Endothelial cell of umbilical vein (primary cell): Measurements from ENCODE around the gene NAXE. TPM values are rescaled to one million over a fixed set of nuclear protein-coding genes. Genes with fewer than 3 reads are reported as not detected.

Experiments
- BruUV-seq: library from RNA; stranded (reverse); fragments of 400-500 nt; replicated peaks from 2 replicates; lab custom pipeline; 2021; lab: Mats Ljungman, UMichigan
- CTCF ChIA-PET: fragments of 300-600, 350-600 bp; sonication (Branson Sonifier 250); formaldehyde crosslinking; loops from one replicate; lab custom pipeline; 2021; ENCODE audit warnings: antibody characterized with exemption, inconsistent platforms; lab: Charles Lee
- POLR2A ChIA-PET: fragments of 300-600, 350-600 bp; sonication (Branson Sonifier 250); formaldehyde crosslinking; loops from one replicate; lab custom pipeline; 2021; ENCODE audit warnings: antibody characterized with exemption, inconsistent platforms; lab: Charles Lee
- DNase-seq: peaks from one replicate; pipeline ENCODE4 v3.0.0-alpha.2; 2011; ENCODE audit warnings: low read depth, low spot score
- FAIRE-seq: peaks from 2 replicates; lab custom pipeline; 2011; peaks lifted over from hg19 to GRCh38; lab: Jason Lieb, UNC
- H2AFZ ChIP-seq: 2 replicates; pipeline ENCODE4 v1.6.0; 2012; ENCODE audit warnings: low read depth, low read length, control low read depth, inconsistent platforms
- H3K27ac ChIP-seq: 2 replicates; pipeline ENCODE4 v1.5.1; 2011; ENCODE audit warnings: low read depth, mild to moderate bottlenecking, control low read depth, low read length, moderate library complexity; ENCODE audit not compliant: insufficient read depth
- H3K27me3 ChIP-seq, 2 experiments: 2 replicates each; pipeline versions ENCODE4 v1.6.0 to v1.6.1; 2011; ENCODE audit warnings: low read length in 2 of 2, mixed read lengths in 1 of 2; ENCODE audit not compliant: control insufficient read depth in 2 of 2, insufficient read depth in 2 of 2
- H3K36me3 ChIP-seq, 2 experiments: 2 replicates in 1 of 2; 3 replicates in 1 of 2; pipeline ENCODE4 v1.5.1; 2011; ENCODE audit warnings: low read length in 2 of 2, mild to moderate bottlenecking in 1 of 2, moderate library complexity in 1 of 2; ENCODE audit not compliant: control insufficient read depth in 2 of 2, insufficient read depth in 2 of 2; ENCODE audit errors: extremely low read depth in 1 of 2
- H3K4me1 ChIP-seq: 3 replicates; pipeline ENCODE4 v1.5.1; 2011; ENCODE audit warnings: mild to moderate bottlenecking, low read length; ENCODE audit not compliant: control insufficient read depth, insufficient read depth; ENCODE audit errors: extremely low read depth
- H3K4me2 ChIP-seq: 2 replicates; pipeline ENCODE4 v1.6.1; 2011; ENCODE audit warnings: low read length, control low read depth, mixed read lengths; ENCODE audit not compliant: insufficient read depth
- H3K4me3 ChIP-seq, 3 experiments: fragments of 200-600 bp in 1 of 3; sonication (generic), shearing (Covaris generic) in 1 of 3; replicated peaks in 1 of 3; 2 replicates each; pipeline ENCODE4 v1.5.1; 2011 to 2016; ENCODE audit warnings: control low read depth in 3 of 3, low read length in 3 of 3, mild to moderate bottlenecking in 2 of 3, inconsistent platforms in 1 of 3, low read depth in 1 of 3, moderate library complexity in 1 of 3; ENCODE audit not compliant: insufficient read depth in 1 of 3
- H3K79me2 ChIP-seq: 2 replicates; pipeline ENCODE4 v1.6.0; 2012; ENCODE audit warnings: low read length, inconsistent platforms; ENCODE audit not compliant: control insufficient read depth, insufficient read depth
- H3K9ac ChIP-seq: replicated peaks from 2 replicates; pipeline ENCODE3; 2011; ENCODE audit warnings: low read length, control low read depth; ENCODE audit not compliant: insufficient read depth; ENCODE audit errors: extremely low read depth
- H3K9me1 ChIP-seq: replicated peaks from 3 replicates; pipeline ENCODE4 v1.6.0; 2011; ENCODE audit warnings: mild to moderate bottlenecking, low read length; ENCODE audit not compliant: control insufficient read depth, insufficient read depth; ENCODE audit errors: extremely low read depth
- H3K9me3 ChIP-seq: replicated peaks from 2 replicates; pipeline ENCODE4 v1.5.1; 2012; ENCODE audit warnings: low read length, inconsistent platforms; ENCODE audit not compliant: control insufficient read depth, insufficient read depth
- H4K20me1 ChIP-seq: replicated peaks from 2 replicates; pipeline ENCODE3; 2011; ENCODE audit warnings: mild to moderate bottlenecking, low read length; ENCODE audit not compliant: control insufficient read depth, insufficient read depth; ENCODE audit errors: extremely low read depth
- EZH2 ChIP-seq: IDR thresholded peaks from 2 replicates; pipeline ENCODE4 v1.6.1; 2012; ENCODE audit warnings: borderline replicate concordance, low read depth, mild to moderate bottlenecking, moderate library complexity, low read length, inconsistent platforms; ENCODE audit not compliant: severe bottlenecking
- FOS ChIP-seq: IDR thresholded peaks from 2 replicates; pipeline ENCODE4 v1.6.1; 2011; ENCODE audit warnings: mild to moderate bottlenecking, low read length, moderate library complexity, borderline replicate concordance; ENCODE audit not compliant: insufficient read depth
- GATA2 ChIP-seq: IDR thresholded peaks from 2 replicates; pipeline ENCODE4 v1.7.0; 2011; ENCODE audit warnings: low read depth, mild to moderate bottlenecking, moderate library complexity, mixed read lengths, low read length; ENCODE audit not compliant: insufficient read length, insufficient read depth
- dilution Hi-C: fragments of 300-500 bp; cut with MboI; formaldehyde crosslinking; loops from one replicate; pipeline ENCODE4 v1.15.0; 2019; ENCODE audit warnings: low sequenced_read_pairs; ENCODE audit not compliant: extremely low pct_ligation_motif_present
- intact Hi-C: fragments of 100-400 bp; cut with micrococcal nuclease; formaldehyde crosslinking; loops from one replicate; pipeline ENCODE4 v1.10.0; 2022
- polyA plus RNA-seq, 4 experiments: library from polyadenylated mRNA; depleted of rRNA in 3 of 4; stranded (reverse) in 3 of 4; unstranded in 1 of 4; fragments of >200 nt; gene quantifications; 2 replicates each; pipeline versions ENCODE4 v1.2.1 to v1.2.3, GENCODE V29; 2011 to 2012; ENCODE audit warnings: missing spikeins in 1 of 4
- total RNA-seq: library from RNA; stranded (reverse); gene quantifications from 2 replicates; pipeline ENCODE4 v1.2.3, GENCODE V29; 2021

NAXE gene
- total and polyA plus RNA-seq, 2 donors (not counting 3 experiments of a cell fraction or from before 2014, with no cell fraction given), result 76.2 to 187 TPM

DNA sequence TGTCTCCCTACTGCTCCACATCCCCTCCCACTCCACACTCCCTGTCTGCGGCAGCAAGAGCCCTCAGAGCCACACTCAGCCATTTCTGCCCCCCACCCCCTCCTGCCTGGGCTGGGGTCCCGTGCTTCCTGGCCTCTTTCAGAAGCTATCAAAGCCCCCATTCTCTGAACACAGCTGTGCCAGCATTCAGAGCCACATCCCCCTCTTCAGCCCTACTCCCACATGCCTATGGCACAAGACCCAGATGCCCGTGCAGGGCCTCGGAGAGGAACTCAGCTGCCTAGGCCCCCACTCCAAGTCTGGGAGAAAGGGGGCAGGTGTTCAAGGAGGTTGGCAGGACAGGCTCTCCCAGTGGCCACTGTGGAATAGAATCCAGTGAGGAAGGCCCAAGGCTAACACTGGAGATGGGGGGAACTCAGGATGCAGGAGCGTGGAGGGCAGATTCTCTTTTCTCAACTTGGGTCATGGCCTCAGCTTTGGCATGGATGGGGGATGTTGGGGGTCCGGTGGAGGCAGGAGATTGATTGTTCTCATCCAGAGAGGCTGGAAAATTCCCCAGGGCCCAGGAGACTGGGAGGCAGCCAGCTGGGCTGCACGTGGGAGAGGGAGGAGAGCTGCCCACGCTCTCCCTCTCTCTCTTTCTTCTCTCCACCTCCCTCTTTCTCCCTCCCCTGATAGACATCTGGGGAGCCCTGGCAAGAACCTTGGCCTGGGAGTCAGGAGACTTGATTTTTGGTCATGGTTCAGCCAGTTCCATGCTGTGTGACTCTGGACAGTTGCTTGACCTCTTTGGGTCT lies 46.8 kb downstream of the NAXE start:
- no peak overlapping the region for H3K9ac ChIP-seq
- no TSS peak for BruUV-seq
- intact Hi-C loops (no loop called here), dilution Hi-C loops (no loop called here)
- no peak for DNase-seq
- no peaks in the 10 kb centered on the region for H3K79me2 ChIP-seq
- H3K27me3 ChIP-seq, result peaks cover 56 to 63% of the 10 kb centered on the region in 2 experiments
- no peak overlapping the region for H3K4me2 ChIP-seq
- no peak overlapping the region for H2AFZ ChIP-seq
- no peak overlapping the region for H3K4me3 ChIP-seq
- TF ChIP-seq EZH2 (peak; percentile 41), FOS (no peak)
- H3K4me1 ChIP-seq, result no peaks in the 10 kb centered on the region
- FAIRE-seq, result no peak
- H3K36me3 ChIP-seq, result no peaks in the 10 kb centered on the region
- H3K9me3 ChIP-seq, result no peaks in the 10 kb centered on the region
- no peaks in the 10 kb centered on the region for H4K20me1 ChIP-seq
- ChIA-PET CTCF (interaction anchor here (1.0 to 4.3 kb wide), 5 partner anchors 9 to 14 kb away, joined by 3 to 16 read pairs (median 7); no protein-coding TSS in a partner anchor), POLR2A (no interaction called here)
- H3K9me1 ChIP-seq, result no peaks in the 10 kb centered on the region
- H3K27ac ChIP-seq, result no peak overlapping the region

GRCh38 chr1:156639601-156640101 lies 48.1 kb downstream of the NAXE start:
- TF ChIP-seq GATA2, result no peak
- Histone ChIP-seq H3K27me3 (peaks cover 62 to 70% of the 10 kb centered on the region in 2 experiments), H3K79me2 (no peaks in the 10 kb centered on the region), H3K4me2 (no peak overlapping the region), H3K4me3 (no peak overlapping the region), H3K36me3 (no peaks in the 10 kb centered on the region), H2AFZ (no peak overlapping the region), H3K9me3 (no peaks in the 10 kb centered on the region), H3K9me1 (no peaks in the 10 kb centered on the region), H3K27ac (no peak overlapping the region), H3K9ac (no peak overlapping the region), H4K20me1 (no peaks in the 10 kb centered on the region), H3K4me1 (no peaks in the 10 kb centered on the region)
- no TSS peak for BruUV-seq
- ChIA-PET POLR2A (no interaction called here), CTCF (interaction anchor here (0.9 to 2.1 kb wide), 4 partner anchors 9 to 50 kb away, joined by 5 to 8 read pairs (median 6); no protein-coding TSS in a partner anchor)
- intact Hi-C loops (no loop called here), dilution Hi-C loops (no loop called here)
- FAIRE-seq (no peak), DNase-seq (no peak)
